GM12865 (cell line): ENCODE results near the gene FAM3D.

Source experiments
- DNase-seq: peaks from one replicate; pipeline ENCODE4 v3.0.0; 2010; ENCODE audit warnings: low read depth
- H3K4me3 ChIP-seq: 2 replicates; pipeline ENCODE4 v1.5.1; 2011; ENCODE audit warnings: mild to moderate bottlenecking, low read depth, low read length, control low read depth
- TF ChIP-seq, protein P1 (sequence below): IDR thresholded peaks from 2 replicates; pipeline ENCODE4 v1.5.1; 2011; ENCODE audit warnings: low read length, control low read depth, low read depth, inconsistent platforms; ENCODE audit not compliant: insufficient read depth; ENCODE audit errors: missing control alignments

The FAM3D gene

GRCh38 chr3:58672451-58672850, 5.9 kb upstream of the FAM3D start:
- no peak for DNase-seq
- no peak overlapping the region for H3K4me3 ChIP-seq
- TF ChIP-seq, protein P1, sequence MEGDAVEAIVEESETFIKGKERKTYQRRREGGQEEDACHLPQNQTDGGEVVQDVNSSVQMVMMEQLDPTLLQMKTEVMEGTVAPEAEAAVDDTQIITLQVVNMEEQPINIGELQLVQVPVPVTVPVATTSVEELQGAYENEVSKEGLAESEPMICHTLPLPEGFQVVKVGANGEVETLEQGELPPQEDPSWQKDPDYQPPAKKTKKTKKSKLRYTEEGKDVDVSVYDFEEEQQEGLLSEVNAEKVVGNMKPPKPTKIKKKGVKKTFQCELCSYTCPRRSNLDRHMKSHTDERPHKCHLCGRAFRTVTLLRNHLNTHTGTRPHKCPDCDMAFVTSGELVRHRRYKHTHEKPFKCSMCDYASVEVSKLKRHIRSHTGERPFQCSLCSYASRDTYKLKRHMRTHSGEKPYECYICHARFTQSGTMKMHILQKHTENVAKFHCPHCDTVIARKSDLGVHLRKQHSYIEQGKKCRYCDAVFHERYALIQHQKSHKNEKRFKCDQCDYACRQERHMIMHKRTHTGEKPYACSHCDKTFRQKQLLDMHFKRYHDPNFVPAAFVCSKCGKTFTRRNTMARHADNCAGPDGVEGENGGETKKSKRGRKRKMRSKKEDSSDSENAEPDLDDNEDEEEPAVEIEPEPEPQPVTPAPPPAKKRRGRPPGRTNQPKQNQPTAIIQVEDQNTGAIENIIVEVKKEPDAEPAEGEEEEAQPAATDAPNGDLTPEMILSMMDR = no peak

- H3K4me3 ChIP-seq = no peak overlapping the region
- TF ChIP-seq, protein P1 = no peak
- no peak for DNase-seq
These were observed 4.0 kb upstream of the FAM3D start for GRCh38 chr3:58670506-58671135.

GRCh38 chr3:58668247-58668646, 1.7 kb upstream of the FAM3D start:
- TF ChIP-seq, protein P1 = no peak
- no peak overlapping the region for H3K4me3 ChIP-seq
- DNase-seq = no peak

- TF ChIP-seq, protein P1 = no peak
- H3K4me3 ChIP-seq = no peak overlapping the region
These were observed 1.1 kb upstream of the FAM3D start for GRCh38 chr3:58667704-58668103.

DNA sequence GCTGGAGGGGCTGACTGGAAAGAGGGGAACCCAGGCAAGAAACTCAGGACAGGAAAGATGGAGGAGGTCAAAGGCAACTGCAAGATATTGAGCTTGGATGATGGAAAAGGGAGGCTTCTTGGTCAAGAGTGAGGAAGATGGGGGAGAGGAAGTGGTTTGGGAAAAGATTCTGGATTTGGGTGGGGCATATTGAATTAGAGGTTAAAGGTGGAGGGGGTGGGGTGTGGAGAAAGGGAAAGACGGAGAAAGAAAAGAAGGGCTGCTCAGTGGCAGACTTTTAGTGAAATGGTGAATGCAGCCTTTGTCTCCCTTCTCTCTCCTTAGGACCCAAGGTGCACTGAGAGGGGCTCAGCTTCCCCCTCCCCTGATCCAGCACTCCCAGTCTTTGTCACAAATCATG, 655 bp upstream of the FAM3D start:
- TF ChIP-seq, protein P1 = no peak
- DNase-seq = no peak
- H3K4me3 ChIP-seq = no peak overlapping the region

More at GRCh38 chr3:58667704-58668103, 1.1 kb upstream of the FAM3D start:
- no peak for DNase-seq

GRCh38 chr3:58665405-58665804, 1.2 kb downstream of the FAM3D start:
- DNase-seq = no peak
- no peak overlapping the region for H3K4me3 ChIP-seq
- TF ChIP-seq, protein P1 = no peak

DNA sequence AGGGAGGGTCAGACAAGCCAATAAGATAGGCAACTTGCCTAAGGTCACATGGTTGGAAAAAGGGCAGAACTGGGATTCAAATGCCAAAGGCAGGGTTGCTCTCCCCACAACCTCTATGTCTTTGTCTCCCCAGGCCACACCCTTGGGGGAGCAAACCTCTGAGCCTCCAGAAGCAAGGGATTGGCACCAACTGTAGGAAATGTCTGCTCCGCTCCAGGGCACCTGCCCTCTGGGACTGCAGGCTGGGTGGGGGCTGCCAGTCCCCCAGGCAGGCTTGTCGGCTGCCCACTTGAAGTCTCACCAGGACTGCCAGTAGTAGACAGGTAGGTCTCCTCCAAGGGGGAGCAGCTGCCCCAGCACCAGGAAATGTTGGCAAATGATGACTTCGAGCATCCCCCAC, 2.0 kb downstream of the FAM3D start:
- H3K4me3 ChIP-seq = no peak overlapping the region
- TF ChIP-seq, protein P1 = no peak
- no peak for DNase-seq
